CD14-positive monocyte (primary cell): Measurements from ENCODE around the gene S100A16. TPM values are rescaled to one million over a fixed set of nuclear protein-coding genes. Genes with fewer than 3 reads are reported as not detected.

Experiments
- DNase-seq, 3 donors: peaks; one replicate each; pipeline ENCODE4 v3.0.0-alpha.2; 2011 to 2022
- H2AFZ ChIP-seq: 2 replicates; pipeline ENCODE4 v1.6.0; 2012; ENCODE audit warnings: mild to moderate bottlenecking, low read depth, low read length, inconsistent platforms; ENCODE audit not compliant: insufficient read depth, poor library complexity, severe bottlenecking
- H3K27ac ChIP-seq, 2 donors: 1 replicate in 1 of 2; 2 replicates in 1 of 2; pipeline ENCODE4 v1.5.1; 2012 to 2013; ENCODE audit warnings: low read length in 2 of 2, control low read depth in 1 of 2, inconsistent platforms in 1 of 2, low read depth in 1 of 2, mild to moderate bottlenecking in 1 of 2
- H3K27me3 ChIP-seq, 2 donors: one replicate each; pipeline versions ENCODE4 v1.6.0 to v1.6.1; 2011 to 2013; ENCODE audit warnings: low read length in 2 of 2; ENCODE audit not compliant: control insufficient read depth in 2 of 2, insufficient read depth in 2 of 2
- H3K36me3 ChIP-seq, 2 donors: replicated peaks in 1 of 2; 1 replicate in 1 of 2; 2 replicates in 1 of 2; pipeline versions ENCODE4 v1.5.1 to v1.6.1; 2012 to 2013; ENCODE audit warnings: low read length in 2 of 2, control low read depth in 1 of 2, inconsistent platforms in 1 of 2, mild to moderate bottlenecking in 1 of 2; ENCODE audit not compliant: insufficient read depth in 2 of 2, control insufficient read depth in 1 of 2
- H3K4me1 ChIP-seq, 2 donors: 1 replicate in 1 of 2; 2 replicates in 1 of 2; pipeline versions ENCODE4 v1.5.1 to v1.6.1; 2012 to 2013; ENCODE audit warnings: low read length in 2 of 2, control low read depth in 1 of 2, inconsistent platforms in 1 of 2, mild to moderate bottlenecking in 1 of 2, moderate library complexity in 1 of 2; ENCODE audit not compliant: insufficient read depth in 2 of 2, control insufficient read depth in 1 of 2
- H3K4me2 ChIP-seq: replicated peaks from 2 replicates; pipeline ENCODE3; 2012; ENCODE audit warnings: low read length, moderate library complexity, mild to moderate bottlenecking; ENCODE audit not compliant: poor library complexity, severe bottlenecking; ENCODE audit errors: extremely low read depth
- H3K4me3 ChIP-seq, 3 experiments: fragments of 200-600 bp in 1 of 3; sonication (generic) in 1 of 3; replicated peaks in 1 of 3; 1 replicate in 2 of 3; 2 replicates in 1 of 3; pipeline ENCODE4 v1.5.1; 2011 to 2013; ENCODE audit warnings: low read length in 3 of 3, mild to moderate bottlenecking in 3 of 3, control low read depth in 2 of 3, low read depth in 2 of 3, inconsistent platforms in 1 of 3, moderate library complexity in 1 of 3
- H3K79me2 ChIP-seq: 2 replicates; pipeline ENCODE4 v1.6.0; 2012; ENCODE audit warnings: mild to moderate bottlenecking, control low read depth, inconsistent platforms, low read length, moderate library complexity; ENCODE audit not compliant: insufficient read depth
- H3K9ac ChIP-seq: 2 replicates; pipeline ENCODE4 v1.6.0; 2017; ENCODE audit warnings: low read length, mild to moderate bottlenecking; ENCODE audit not compliant: insufficient read depth, poor library complexity, severe bottlenecking
- H3K9me3 ChIP-seq, 2 donors: replicated peaks in 1 of 2; 1 replicate in 1 of 2; 2 replicates in 1 of 2; pipeline versions ENCODE4 v1.5.1 to v1.6.1; 2012 to 2013; ENCODE audit warnings: low read length in 2 of 2, control low read depth in 1 of 2; ENCODE audit not compliant: control insufficient read depth in 1 of 2, insufficient read depth in 1 of 2
- H4K20me1 ChIP-seq: 2 replicates; pipeline ENCODE4 v1.6.0; 2012; ENCODE audit warnings: mild to moderate bottlenecking, low read length, control low read depth, moderate library complexity; ENCODE audit not compliant: insufficient read depth
- H3K27ac Mint-ChIP-seq, 7 donors: one replicate each; pipeline ENCODE4 v1.8.0; 2020; ENCODE audit warnings: mild to moderate bottlenecking in 7 of 7, mixed read lengths in 7 of 7, moderate library complexity in 6 of 7, inconsistent platforms in 2 of 7
- H3K27me3 Mint-ChIP-seq, 3 donors: one replicate each; pipeline ENCODE4 v1.8.0; 2021 to 2022; ENCODE audit warnings: low read depth in 3 of 3, mild to moderate bottlenecking in 3 of 3, mixed read lengths in 3 of 3, moderate library complexity in 3 of 3, inconsistent platforms in 1 of 3
- H3K36me3 Mint-ChIP-seq, 2 donors: one replicate each; pipeline ENCODE4 v1.8.0; 2020; ENCODE audit warnings: mixed read lengths in 2 of 2, inconsistent platforms in 1 of 2, mild to moderate bottlenecking in 1 of 2
- H3K4me1 Mint-ChIP-seq: one replicate; pipeline ENCODE4 v1.8.0; 2020; ENCODE audit warnings: mild to moderate bottlenecking, mixed read lengths
- H3K4me3 Mint-ChIP-seq, 2 donors: one replicate each; pipeline ENCODE4 v1.8.0; 2020; ENCODE audit warnings: mild to moderate bottlenecking in 2 of 2, mixed read lengths in 2 of 2, moderate library complexity in 1 of 2
- H3K9me3 Mint-ChIP-seq, 7 donors: one replicate each; pipeline ENCODE4 v1.8.0; 2020 to 2022; ENCODE audit warnings: mixed read lengths in 7 of 7, mild to moderate bottlenecking in 6 of 7, moderate library complexity in 6 of 7, inconsistent platforms in 2 of 7
- WGBS: methylation state at CpG from one replicate; pipeline ENCODE4 v1.1.5; 2013; ENCODE audit warnings: missing lambda C conversion rate; ENCODE audit not compliant: insufficient coverage; 5-methylcytosine and 5-hydroxymethylcytosine counted together
- intact Hi-C, 2 donors: fragments of 100-400 bp; cut with micrococcal nuclease; formaldehyde crosslinking; loops; one replicate each; pipeline versions ENCODE4 v1.15.0 to v1.15.1; 2023
- polyA plus RNA-seq, 3 donors: library from polyadenylated mRNA; depleted of rRNA in 1 of 3; unstranded in 2 of 3; stranded (reverse) in 1 of 3; fragments of 300-500 nt in 2 of 3; fragments of >200 nt in 1 of 3; fragmentation: Illumina TruSeq in 2 of 3; gene quantifications; 1 replicate in 2 of 3; 2 replicates in 1 of 3; pipeline ENCODE4 v1.2.3, GENCODE V29; 2012 to 2021
- TF ChIP-seq, protein P1 (sequence below): fragments of 200-600 bp; IDR thresholded peaks from one replicate; pipeline ENCODE4 v1.8.0; 2022; ENCODE audit warnings: antibody characterized with exemption, mild to moderate bottlenecking

The S100A16 gene
- polyA plus RNA-seq, 3 donors: not detected

DNA sequence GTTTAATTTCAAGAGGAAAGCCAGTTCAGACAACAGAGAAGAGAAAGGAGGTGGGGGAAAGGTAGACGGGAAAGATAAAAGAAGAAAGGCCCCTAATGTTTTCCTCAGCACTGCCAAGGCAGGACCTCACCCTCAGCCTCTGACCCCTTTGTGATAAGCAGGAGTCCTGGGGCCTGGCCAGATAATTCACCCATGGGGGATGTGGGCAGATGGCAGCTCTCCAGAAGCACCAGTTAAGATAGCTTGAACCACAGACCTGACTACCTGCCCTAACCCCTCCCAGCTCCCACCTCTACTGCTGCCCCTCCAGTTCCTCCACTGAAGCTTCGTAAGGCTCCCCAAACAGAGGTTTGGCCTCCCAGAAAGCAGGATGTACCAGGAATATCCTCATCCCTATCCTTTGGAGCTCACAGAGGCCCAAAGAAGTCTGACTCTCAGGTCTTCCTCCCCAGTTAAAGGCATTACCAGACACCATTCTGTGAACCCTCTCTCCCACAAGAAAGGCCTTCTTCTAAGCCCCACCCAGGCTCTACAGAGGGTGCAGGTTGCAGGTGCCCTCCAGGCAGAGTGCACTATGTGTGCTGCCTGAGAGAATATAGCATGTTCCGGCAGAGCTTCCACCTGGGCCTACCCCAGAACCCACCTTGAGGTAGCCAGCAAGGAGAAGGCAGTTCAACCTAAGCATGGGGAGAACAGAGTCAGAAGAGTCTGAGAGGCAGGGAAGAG, 36.4 kb upstream of the S100A16 start:
- Mint-ChIP-seq H3K4me3 (no peak overlapping the region), H3K36me3 (peaks cover 23 to 24% of the 10 kb centered on the region in 2 donors), H3K27ac (peak overlapping the region in 2 of 7 donors; percentile 30 to 64), H3K27me3 (peaks cover 0 to 2% (median 2%) of the 10 kb centered on the region in 3 donors), H3K9me3 (peaks cover 0 to 2% (median 0%) of the 10 kb centered on the region in 7 donors), H3K4me1 (peaks cover 47% of the 10 kb centered on the region)
- Histone ChIP-seq H3K27me3 (no peaks in the 10 kb centered on the region), H3K4me2 (no peak overlapping the region), H3K9ac (no peak overlapping the region), H3K4me3 (no peak overlapping the region), H3K27ac (no peak overlapping the region), H3K36me3 (peaks cover 15 to 21% of the 10 kb centered on the region in 2 donors), H3K4me1 (peaks cover 40 to 48% of the 10 kb centered on the region in 2 donors), H3K9me3 (no peaks in the 10 kb centered on the region), H2AFZ (no peak overlapping the region), H4K20me1 (peaks cover 15% of the 10 kb centered on the region), H3K79me2 (peaks cover 16% of the 10 kb centered on the region)
- WGBS: 89% methylated on average over 1 of the region's 3 CpGs
- intact Hi-C loops: no loop called here
- TF ChIP-seq, protein P1, sequence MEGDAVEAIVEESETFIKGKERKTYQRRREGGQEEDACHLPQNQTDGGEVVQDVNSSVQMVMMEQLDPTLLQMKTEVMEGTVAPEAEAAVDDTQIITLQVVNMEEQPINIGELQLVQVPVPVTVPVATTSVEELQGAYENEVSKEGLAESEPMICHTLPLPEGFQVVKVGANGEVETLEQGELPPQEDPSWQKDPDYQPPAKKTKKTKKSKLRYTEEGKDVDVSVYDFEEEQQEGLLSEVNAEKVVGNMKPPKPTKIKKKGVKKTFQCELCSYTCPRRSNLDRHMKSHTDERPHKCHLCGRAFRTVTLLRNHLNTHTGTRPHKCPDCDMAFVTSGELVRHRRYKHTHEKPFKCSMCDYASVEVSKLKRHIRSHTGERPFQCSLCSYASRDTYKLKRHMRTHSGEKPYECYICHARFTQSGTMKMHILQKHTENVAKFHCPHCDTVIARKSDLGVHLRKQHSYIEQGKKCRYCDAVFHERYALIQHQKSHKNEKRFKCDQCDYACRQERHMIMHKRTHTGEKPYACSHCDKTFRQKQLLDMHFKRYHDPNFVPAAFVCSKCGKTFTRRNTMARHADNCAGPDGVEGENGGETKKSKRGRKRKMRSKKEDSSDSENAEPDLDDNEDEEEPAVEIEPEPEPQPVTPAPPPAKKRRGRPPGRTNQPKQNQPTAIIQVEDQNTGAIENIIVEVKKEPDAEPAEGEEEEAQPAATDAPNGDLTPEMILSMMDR: no peak
- no peak for DNase-seq

DNA sequence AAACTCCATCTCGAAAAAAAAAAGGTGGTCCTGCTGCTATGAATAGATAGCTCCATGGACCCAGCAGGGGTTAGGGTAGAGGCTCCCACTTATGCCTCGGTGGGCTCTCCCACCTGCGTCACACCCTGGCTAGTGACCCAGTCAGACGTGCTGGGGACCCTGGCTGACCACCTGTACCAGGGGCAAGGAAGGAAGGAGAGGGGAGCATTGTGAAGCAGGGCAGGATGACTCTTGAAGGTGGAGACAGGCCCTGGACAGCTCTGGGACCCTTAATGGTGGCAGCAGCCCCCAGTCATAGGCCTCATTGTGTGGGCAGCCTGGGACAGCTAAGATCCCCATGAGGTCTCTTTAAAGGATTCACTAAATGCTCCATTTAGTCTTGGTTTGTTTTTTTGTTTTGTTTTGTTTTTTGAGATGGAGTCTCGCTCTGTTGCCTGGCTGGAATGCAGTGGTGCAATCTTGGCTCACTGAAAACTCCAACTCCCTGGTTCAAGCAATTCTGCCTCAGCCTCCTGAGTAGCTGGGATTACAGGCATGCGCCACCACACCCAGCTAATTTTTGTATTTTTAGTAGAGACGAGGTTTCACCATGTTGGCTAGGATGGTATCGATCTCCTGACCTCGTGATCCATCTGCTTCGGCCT, 35.2 kb upstream of the S100A16 start:
- no peak for DNase-seq
- no peak overlapping the region for H3K4me2 ChIP-seq
- H3K27me3 ChIP-seq: no peaks in the 10 kb centered on the region
- peaks cover 27 to 33% of the 10 kb centered on the region in 2 donors for H3K36me3 ChIP-seq
- H3K36me3 Mint-ChIP-seq: peaks cover 33 to 36% of the 10 kb centered on the region in 2 donors
- H3K27me3 Mint-ChIP-seq: peaks cover 0 to 2% (median under 1%) of the 10 kb centered on the region in 3 donors
- H3K79me2 ChIP-seq: peaks cover 28% of the 10 kb centered on the region
- H3K27ac Mint-ChIP-seq: peak overlapping the region in 3 of 7 donors; percentile 41 to 61 (median 45)
- peaks cover 36 to 43% of the 10 kb centered on the region in 2 donors for H3K4me1 ChIP-seq
- H3K9me3 Mint-ChIP-seq: peaks cover 0 to 2% (median 0%) of the 10 kb centered on the region in 7 donors
- 91% methylated on average over 4 of the region's 10 CpGs for WGBS
- H2AFZ ChIP-seq: no peak overlapping the region
- no peaks in the 10 kb centered on the region for H3K9me3 ChIP-seq
- no peak overlapping the region for H3K9ac ChIP-seq
- H4K20me1 ChIP-seq: peaks cover 24% of the 10 kb centered on the region
- H3K27ac ChIP-seq: no peak overlapping the region
- H3K4me3 ChIP-seq: no peak overlapping the region
- TF ChIP-seq, protein P1: no peak
- H3K4me1 Mint-ChIP-seq: peaks cover 51% of the 10 kb centered on the region
- intact Hi-C loops: no loop called here
- no peak overlapping the region for H3K4me3 Mint-ChIP-seq
